GM21390 (cell line): ENCODE results near the gene CCDC15.

ENCODE experiments used
- ATAC-seq: cut with Tn5 transposase; IDR thresholded peaks from one replicate; pipeline ENCODE4 v1.9.1; 2021; ENCODE audit not compliant: unreplicated experiment

The CCDC15 gene

DNA sequence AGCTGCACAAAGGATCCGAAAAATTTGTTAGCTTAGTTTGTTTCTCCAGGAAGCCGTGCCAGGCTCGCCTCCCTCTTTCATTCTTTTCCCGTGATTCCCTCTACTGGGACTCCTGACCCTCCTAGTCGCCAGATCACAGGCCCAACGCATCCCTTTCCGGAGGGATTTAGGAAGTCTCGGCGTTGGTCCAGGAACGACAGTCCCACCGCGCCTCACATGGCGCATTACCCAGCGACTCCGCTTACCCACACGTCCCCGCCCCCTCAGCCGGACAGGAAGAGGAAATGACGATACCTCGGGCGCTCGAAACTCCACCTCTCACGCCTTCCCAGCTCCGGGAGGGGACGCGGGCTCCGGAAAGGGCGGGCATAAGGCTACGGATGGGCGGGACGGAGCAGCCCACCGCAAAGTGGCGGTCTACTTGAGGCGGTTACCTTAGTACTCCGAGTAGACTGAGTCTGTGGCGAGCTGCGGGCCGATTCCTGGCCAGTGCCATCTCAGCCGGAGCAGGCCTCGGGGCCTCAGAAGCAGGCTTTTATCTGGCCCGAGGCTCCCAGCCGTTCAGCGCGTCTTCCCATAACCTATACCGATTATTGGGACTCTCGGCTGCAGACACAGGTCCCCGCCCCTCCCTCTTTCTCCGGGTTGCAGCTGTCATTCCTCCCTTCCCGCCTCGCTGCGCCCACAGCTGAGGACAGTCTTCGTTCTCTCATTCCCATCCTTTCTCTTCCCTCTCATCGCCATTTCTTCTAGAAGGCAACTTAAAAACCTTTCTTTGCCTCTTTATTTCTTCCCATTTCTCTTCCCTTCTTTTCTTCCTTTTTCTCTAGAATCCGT, at the start of gene CCDC15:
Gene CCDC15 (plus strand): TSS at position 450 of the 837 bp plus-strand sequence. CDS start 531 bp downstream, outside the sequence.
- ATAC-seq = peak; percentile 99

DNA sequence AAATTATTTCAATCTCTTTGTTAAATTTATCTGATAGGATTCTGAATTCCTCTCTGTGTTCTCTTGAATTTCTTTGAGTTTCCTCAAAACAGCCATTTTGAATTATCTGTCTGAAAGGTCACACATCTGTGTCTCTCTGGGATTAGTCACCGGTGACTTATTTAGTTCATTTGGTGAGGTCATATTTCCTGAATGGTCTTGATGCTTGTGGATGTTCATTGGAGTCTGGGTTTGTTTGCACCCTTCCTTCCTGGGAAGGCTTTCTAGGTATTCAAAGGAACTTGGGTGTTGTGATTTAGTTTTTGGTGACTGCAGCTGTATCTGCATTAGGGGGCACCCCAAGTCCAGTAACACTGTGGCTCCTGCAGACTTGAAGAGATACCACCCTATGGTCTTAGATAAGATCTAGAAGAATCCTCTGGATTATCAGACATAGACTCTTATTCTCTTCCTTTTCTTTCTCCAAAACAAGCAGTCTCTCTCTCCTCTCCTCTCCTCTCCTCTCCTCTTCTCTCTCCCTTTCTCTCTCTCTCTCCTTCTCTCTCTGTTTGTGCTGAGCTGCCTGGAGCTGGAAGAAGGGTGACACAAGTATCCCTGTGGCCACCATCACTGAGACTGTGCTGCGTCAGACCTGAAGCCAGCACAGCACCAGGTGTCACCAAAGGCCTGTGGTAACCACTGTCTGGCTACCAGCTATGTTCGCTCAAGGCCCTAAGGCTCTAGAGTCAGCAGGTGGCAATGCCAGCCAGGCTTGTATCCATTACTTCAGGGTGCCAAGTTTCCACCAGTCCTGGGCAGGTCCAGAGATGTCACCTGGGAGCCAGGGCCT, 38.2 kb upstream of the CCDC15 start:
- no peak for ATAC-seq

GRCh38 chr11:124916370-124916710, 37.7 kb upstream of the CCDC15 start:
- ATAC-seq = no peak

GRCh38 chr11:124917115-124917637, 36.8 kb upstream of the CCDC15 start:
- no peak for ATAC-seq

DNA sequence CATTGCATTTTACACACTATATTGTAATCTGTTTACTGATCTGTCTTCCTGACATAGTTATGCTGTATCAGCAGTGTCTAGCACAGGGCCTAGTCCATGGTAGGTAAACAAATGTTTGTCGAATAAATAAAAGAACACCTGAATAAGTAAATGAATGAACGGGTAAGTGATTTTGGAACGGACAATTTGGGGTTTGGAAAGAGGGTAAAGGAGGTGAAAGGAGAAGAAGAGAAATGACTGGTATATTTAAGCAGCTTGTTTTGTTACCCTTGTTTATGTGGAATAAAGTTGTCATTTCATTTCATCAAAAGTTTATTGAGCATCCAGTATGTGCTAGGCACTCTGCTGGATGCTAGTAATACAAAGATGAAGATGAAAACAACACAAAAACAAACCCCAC, 35.1 kb upstream of the CCDC15 start, which contains the start of gene HEPN1:
Gene HEPN1 (plus strand): TSS at position 301 of the 400 bp plus-strand sequence.
- no peak for ATAC-seq

GRCh38 chr11:124919898-124920297, 34.1 kb upstream of the CCDC15 start:
- no peak for ATAC-seq

DNA sequence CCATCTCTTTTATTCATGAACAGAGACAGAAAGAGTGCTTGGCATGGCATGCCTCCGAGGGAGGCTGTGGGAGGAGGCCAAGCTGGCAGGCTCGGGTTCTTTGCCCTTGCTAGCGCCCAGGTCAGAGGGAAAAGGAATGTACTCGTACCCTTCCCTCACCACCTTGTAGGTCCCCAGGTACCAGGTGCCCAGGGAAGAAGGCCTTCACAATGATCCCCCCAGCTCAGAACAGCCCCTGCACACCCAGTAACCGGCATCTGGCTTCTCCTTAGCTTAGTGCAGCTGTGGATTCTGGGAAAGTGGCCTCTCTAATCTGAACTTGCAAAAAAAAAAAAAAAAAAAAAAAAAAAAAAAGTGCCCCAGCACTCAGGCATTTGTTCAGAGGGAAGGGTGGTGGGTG, 33.6 kb upstream of the CCDC15 start:
- ATAC-seq = no peak

GRCh38 chr11:124920870-124921609, 33.0 kb upstream of the CCDC15 start:
- ATAC-seq = peak; percentile 59

GRCh38 chr11:124922831-124923230, 31.2 kb upstream of the CCDC15 start:
- ATAC-seq = no peak

DNA sequence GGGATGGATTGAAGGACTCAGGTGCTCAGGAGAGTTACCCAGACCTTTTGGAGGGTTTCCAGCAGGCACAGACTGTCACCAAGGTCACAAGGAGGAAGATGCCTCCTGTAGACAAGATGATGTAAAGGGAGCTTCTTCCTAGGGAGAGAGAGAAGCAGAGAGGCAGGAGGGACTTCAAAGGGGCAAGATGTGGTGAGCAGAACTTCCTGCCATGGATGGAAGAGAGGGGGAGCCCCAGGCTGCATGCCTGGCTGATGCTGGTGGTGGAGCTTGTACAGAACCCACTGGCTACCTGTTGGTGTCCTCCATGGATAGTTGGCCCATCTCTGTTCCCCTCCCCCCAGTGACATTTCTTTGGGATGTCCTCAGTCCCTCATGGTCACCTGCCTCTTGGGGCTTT, 30.7 kb upstream of the CCDC15 start:
- ATAC-seq = no peak

GRCh38 chr11:124928942-124929665, 24.9 kb upstream of the CCDC15 start:
- ATAC-seq = no peak

DNA sequence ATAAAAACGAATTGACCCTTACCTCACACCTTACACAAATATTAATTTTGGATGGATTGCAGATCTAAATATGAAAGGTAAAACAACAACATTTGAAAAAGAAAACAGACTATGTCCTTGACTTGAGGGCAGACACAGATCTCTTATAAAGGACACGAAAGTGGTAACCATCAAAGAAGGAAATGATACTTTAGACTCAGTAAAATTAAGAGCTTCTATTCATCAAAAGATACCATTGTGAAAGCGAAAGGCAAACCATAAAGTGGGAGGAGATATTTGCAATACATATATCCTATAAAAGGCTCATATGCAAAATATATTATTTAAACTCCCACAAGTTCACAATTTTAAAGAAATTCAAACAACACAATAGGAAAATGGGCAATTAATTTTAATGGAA, 23.2 kb upstream of the CCDC15 start:
- ATAC-seq = peak; percentile 98

DNA sequence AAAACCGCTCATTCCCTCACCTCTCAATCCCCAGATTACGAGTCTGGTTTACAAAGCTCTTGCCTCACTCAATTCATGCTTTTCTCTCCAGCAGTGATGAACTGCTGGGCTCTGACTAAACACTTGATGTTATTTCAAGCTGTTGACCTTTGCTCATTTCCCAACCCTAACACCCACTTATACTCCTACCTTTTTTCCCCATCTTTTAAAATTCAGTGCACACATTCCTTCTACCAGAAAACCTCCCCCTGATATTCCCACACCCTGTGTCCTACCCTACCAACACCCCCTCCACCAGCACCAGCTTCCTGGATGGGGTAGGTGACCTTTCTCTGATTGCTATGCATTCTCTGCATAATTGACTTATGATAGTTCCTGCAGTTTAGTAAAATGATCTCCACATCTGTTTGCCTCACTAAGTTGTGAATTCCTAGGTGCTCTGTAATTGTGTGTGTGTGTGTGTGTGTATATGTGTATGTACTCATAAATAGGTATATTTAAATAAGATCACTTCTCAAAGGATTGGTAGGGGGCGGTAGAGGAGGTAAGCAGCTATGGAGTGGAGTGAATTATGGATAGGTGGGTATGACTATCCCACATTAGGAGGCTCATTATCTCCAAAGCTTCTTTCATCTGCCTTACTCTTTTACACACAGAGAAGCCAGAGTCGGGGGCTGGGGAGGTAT, 19.0 kb upstream of the CCDC15 start:
- ATAC-seq = no peak

GRCh38 chr11:124935548-124936514, 18.2 kb upstream of the CCDC15 start, which contains the start of gene HEPACAM:
Gene HEPACAM (minus strand): TSS chr11:124936047. CDS start chr11:124936006, 41 bp downstream.
- ATAC-seq = no peak

GRCh38 chr11:124937336-124937935, 16.6 kb upstream of the CCDC15 start:
- no peak for ATAC-seq

DNA sequence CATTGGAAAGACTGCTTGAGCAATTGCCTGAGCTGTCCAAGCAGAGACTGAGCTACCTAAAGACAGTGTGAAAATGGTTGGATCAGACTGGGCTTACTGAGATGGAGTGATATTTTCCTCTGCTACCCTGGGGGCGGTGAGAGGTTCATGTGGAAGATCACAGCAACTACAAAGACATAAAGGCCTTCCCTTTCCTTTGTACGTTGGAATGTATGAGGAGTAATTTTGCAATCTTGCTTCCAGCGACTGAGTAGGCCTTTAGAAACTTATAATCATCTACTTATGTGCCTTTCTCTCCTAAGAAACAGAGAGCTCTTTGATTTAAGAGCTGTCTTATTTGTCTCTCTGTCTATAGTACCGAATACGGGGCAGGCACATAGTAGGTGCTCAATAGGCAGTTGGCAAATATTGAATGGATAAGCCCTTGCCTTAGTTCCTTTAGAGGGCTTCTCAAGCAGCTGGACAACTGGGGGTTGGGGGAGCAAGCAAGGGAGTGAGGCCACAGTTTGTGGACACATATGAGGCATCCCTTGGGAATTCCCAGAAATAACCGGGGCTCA, 15.7 kb upstream of the CCDC15 start:
- no peak for ATAC-seq

GRCh38 chr11:124938970-124939369, 15.0 kb upstream of the CCDC15 start:
- no peak for ATAC-seq

DNA sequence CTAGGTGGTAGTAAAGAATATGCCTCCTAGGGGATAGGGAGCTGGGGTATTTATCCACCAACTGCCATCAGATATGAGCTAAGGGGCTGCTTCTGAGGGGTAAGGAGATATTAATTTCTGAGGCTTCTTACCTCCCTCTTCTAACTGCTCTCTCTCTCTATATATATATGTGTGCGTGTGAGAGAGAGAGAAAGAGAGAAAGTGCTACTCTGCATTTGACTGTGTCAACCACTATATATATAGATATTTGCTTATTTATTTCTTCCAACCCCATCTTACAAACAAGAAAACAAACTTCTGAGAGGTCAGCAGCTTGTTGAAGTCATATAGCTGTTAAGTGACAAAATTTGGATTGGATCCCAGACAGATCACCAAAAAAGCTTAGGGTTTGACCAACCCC, 12.3 kb upstream of the CCDC15 start:
- no peak for ATAC-seq
